Spinal cord (tissue), 10 donors: Measurements from ENCODE around the gene EXOC1. TPM values are rescaled to one million over a fixed set of nuclear protein-coding genes. Genes with fewer than 3 reads are reported as not detected.
A peak's percentile ranks its signal among the peaks of the same experiment; 100 is the strongest.

Experiments used
- DNase-seq, 6 donors: peaks; one replicate each; pipeline versions ENCODE4 v3.0.0 to v3.0.0-alpha.2; 2013 to 2015; ENCODE audit warnings: low spot score in 6 of 6, low read depth in 4 of 6
- H3K27ac ChIP-seq: one replicate; pipeline ENCODE4 v1.5.1; 2013; ENCODE audit warnings: low read depth, low read length, control low read depth
- H3K27me3 ChIP-seq: one replicate; pipeline ENCODE4 v1.6.1; 2013; ENCODE audit warnings: low read length; ENCODE audit not compliant: control insufficient read depth, insufficient read depth
- H3K36me3 ChIP-seq: one replicate; pipeline ENCODE4 v1.6.1; 2013; ENCODE audit warnings: low read length; ENCODE audit not compliant: control insufficient read depth, insufficient read depth
- H3K4me1 ChIP-seq: one replicate; pipeline ENCODE4 v1.6.1; 2013; ENCODE audit warnings: low read length; ENCODE audit not compliant: control insufficient read depth, insufficient read depth
- H3K4me3 ChIP-seq: one replicate; pipeline ENCODE4 v1.5.1; 2013; ENCODE audit warnings: low read depth, low read length, control low read depth
- H3K9me3 ChIP-seq: one replicate; pipeline ENCODE4 v1.6.1; 2013; ENCODE audit warnings: low read length; ENCODE audit not compliant: control insufficient read depth, insufficient read depth
- WGBS: methylation state at CpG from one replicate; pipeline ENCODE4 v1.1.5; 2013; ENCODE audit warnings: missing lambda C conversion rate; ENCODE audit not compliant: insufficient coverage; 5-methylcytosine and 5-hydroxymethylcytosine counted together
- polyA plus RNA-seq, 2 donors: library from polyadenylated mRNA; unstranded; fragments of 120-200 nt; gene quantifications; one replicate each; pipeline ENCODE4 v1.2.1, GENCODE V29; 2013; ENCODE audit not compliant: insufficient read length in 2 of 2
- total RNA-seq, 2 donors: library from RNA; depleted of rRNA in 1 of 2; stranded (reverse); fragments of 120-200 nt in 1 of 2; fragments of >200 nt in 1 of 2; gene quantifications; one replicate each; pipeline versions ENCODE4 v1.2.3 to v1.2.4, GENCODE V29; 2013 to 2014
- donor health status: healthy.

EXOC1 gene
- total and polyA plus RNA-seq, 4 donors = 50.9 to 74.4 (median 55.2) TPM

DNA sequence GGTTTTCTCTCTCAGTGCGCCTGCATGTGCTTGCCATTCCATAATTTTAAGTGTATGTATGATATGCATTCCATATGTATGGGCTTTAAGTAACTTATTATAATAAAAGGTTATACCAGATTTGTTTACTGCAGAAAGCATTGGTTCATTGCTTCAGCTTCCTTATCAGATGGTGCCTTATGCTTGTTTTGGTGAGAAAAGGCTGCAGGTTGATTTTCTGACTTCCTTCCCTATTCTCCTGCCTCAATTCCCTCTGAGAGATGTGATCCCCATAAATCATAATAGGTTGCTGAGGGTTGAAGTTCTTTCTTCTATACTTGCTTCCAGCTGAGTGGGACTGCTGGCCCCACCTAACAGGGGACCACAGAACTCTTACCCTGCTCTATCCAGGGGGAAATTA, 85.0 kb downstream of the EXOC1 start:
- DNase-seq = no peak
- no peaks in the 10 kb centered on the region for H3K9me3 ChIP-seq
- no peaks in the 10 kb centered on the region for H3K27me3 ChIP-seq
- no peaks in the 10 kb centered on the region for H3K4me1 ChIP-seq
- no peak overlapping the region for H3K27ac ChIP-seq
- no peaks in the 10 kb centered on the region for H3K36me3 ChIP-seq
- no peak overlapping the region for H3K4me3 ChIP-seq
- WGBS = no CpG with 5 or more reads among the region's 1 CpG

DNA sequence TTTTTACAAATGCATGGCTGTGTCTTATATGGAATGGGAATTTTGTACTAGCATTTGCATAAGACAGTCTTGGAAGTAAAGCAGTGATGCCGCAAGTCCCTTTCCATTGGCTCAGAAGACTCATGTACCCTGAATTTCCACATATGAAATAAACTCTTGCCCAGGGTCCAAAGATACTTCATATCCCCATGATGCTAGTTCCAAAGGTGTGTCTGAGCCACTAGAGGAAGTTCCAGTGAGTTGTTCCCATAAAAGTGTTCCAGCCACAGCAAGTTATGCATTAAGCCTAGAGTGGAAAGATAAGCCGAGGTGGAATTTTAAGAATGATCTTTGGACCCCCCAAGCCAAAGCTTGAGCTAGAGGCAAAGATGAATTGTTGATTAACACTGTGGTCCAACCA, 86.0 kb downstream of the EXOC1 start:
- Histone ChIP-seq H3K36me3 (no peaks in the 10 kb centered on the region), H3K4me1 (no peaks in the 10 kb centered on the region), H3K27me3 (no peaks in the 10 kb centered on the region), H3K9me3 (no peaks in the 10 kb centered on the region), H3K4me3 (no peak overlapping the region), H3K27ac (no peak overlapping the region)
- DNase-seq = no peak
- WGBS = 100% methylated on average over 1 of the region's 2 CpGs

DNA sequence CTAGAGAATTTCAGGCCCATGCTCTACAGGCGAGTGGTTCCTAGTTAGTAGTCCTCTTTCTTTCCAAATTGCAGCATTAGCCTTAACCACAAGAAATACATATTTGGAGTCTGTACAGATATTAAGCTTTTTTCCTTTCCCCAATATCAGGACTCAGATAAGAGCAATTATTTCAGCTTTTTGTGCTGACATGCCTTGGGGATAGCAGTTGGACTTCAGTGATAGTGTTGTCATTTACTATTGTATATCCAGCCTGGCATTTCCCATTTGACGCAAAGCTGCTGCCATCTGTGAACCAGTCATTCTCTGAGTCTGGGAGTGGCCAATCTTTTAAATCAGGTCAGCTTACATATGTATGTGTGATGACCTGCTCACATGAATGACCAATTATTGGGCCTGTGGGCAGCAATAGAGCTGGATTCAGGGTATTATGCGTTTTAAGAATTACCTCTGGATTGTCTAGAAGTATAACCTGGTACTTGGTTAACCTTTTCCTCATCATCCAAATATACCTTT, 88.5 kb downstream of the EXOC1 start:
- no peaks in the 10 kb centered on the region for H3K36me3 ChIP-seq
- no peak overlapping the region for H3K4me3 ChIP-seq
- H3K4me1 ChIP-seq = no peaks in the 10 kb centered on the region
- H3K27ac ChIP-seq = no peak overlapping the region
- H3K9me3 ChIP-seq = no peaks in the 10 kb centered on the region
- no CpG with 5 or more reads among the region's 3 CpGs for WGBS
- DNase-seq = no peak
- H3K27me3 ChIP-seq = no peaks in the 10 kb centered on the region

DNA sequence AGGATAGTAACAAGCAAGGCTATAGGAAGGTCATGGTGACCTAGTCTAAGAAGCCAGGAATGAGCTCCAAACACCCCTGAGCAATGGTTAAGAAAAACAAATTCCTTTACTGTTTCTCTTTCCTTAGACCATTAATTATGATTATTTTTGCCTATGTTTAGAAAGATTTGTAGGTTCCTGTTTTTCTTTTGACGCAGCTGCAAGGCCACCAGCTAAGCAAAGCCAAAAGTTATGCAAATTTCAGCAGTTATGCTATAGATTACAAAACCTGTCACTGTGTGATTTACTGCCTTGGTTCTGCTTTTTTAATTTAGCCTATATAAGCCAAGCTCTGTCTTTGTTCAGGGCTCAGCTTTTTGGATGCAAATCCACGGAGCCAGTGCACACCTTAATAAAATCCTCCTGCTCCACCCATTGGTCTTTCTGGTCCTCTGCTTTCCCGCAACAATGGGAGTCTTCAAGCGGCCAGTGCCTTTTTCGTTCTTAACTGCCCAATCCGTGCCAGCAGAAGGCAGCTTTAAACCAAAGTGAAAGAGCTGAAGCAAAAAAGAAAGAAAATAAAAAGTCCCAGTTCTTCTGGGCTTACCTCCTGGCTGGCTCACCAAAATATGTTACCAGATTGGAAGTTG, 93.9 kb downstream of the EXOC1 start:
- H3K27me3 ChIP-seq = no peaks in the 10 kb centered on the region
- H3K36me3 ChIP-seq = no peaks in the 10 kb centered on the region
- H3K27ac ChIP-seq = peak overlapping the region; percentile 37
- no peaks in the 10 kb centered on the region for H3K9me3 ChIP-seq
- H3K4me3 ChIP-seq = peak overlapping the region; percentile 0
- DNase-seq = peak in 2 of 6 donors; percentile 2 to 25
- no peaks in the 10 kb centered on the region for H3K4me1 ChIP-seq
- 5% methylated on average over 4 of the region's 6 CpGs for WGBS

DNA sequence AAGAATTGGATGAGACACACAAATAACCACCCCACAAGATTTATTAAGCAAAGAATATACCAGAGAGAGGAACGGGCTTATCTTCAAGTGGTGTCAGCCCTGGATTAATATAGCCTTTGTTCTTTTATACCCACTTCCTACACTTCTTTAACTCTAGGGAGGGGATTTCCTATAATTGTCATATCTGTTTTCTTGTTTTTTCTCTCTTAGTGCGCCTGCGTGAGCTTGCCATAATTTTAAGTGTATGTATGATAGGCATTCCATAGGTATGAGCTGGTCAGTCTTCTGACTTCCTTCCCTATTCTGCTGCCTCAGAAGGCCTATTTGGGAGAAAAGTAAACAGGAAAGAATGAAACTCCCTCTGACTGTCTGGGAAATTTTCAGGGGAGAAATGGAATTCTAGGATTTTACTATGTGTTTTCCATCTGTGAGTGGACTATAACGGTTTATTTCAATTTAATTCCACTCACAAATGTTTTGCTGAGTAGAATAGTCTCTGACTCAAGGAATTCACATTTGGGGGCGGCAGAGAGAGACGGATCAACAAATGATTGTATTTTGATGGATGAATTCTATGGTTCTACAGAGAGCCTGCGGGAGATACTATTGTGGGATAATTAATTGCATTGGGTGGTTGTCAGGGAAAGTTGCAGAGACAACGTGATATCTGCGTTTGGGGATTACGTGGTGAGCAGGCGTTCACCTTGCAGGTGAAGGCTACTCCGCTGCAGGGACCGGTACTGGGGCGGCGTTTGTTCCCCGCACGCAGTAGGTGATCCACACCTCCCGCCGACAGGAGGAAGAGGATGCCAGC, 94.7 kb downstream of the EXOC1 start:
- no peaks in the 10 kb centered on the region for H3K36me3 ChIP-seq
- H3K9me3 ChIP-seq = no peaks in the 10 kb centered on the region
- no peaks in the 10 kb centered on the region for H3K27me3 ChIP-seq
- H3K4me1 ChIP-seq = no peaks in the 10 kb centered on the region
- DNase-seq = peak in 3 of 6 donors; percentile 1 to 42 (median 11)
- peak overlapping the region; percentile 73 for H3K4me3 ChIP-seq
- under 1% methylated on average over 15 of the region's 19 CpGs for WGBS
- H3K27ac ChIP-seq = peak overlapping the region; percentile 94

DNA sequence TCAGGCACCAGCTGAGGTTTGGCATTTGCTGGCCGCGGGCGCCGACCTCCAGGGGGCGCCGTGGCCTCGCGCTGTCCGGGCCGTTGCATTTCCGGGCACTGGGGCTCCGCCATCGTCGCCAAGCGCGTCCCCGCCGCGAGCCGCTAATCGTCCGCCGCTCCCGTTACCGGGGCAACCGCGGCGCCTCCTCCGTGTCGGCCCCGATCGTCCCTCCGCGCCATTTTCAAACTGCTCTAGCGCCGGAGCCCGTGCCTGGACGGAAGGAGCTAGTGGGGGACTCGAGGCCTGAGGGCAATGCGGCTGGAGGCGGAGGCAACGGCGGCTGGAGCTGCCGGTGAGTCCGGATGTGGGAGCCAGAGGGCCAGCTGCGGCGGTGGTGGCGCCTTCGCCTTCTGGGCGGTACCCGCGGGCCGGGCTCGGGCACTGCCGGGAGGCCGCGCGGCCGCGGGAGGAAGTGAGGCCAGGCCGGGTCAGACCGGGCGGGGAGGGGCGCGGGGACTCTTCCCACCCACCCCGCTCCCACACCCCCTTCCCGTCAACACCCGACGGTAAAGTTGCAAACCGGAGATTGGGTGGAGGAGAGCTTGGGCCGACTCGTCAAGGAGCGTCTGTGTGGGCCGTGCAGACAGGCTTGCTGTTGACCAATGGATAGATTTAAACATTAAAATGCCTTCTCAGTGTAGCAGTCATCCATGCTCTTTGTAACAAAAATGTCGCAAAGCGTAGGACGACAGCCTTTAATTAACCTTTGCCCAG, 95.5 kb downstream of the EXOC1 start, which contains the start of gene CEP135:
TSS of gene CEP135 (plus strand) at position 220 of the 756 bp plus-strand sequence. CDS start 3,186 bp downstream, outside the sequence.
- Histone ChIP-seq H3K4me1 (no peaks in the 10 kb centered on the region), H3K27me3 (no peaks in the 10 kb centered on the region), H3K36me3 (no peaks in the 10 kb centered on the region), H3K4me3 (peak within 1 kb of the TSS; percentile 73), H3K27ac (peak within 1 kb of the TSS; percentile 94), H3K9me3 (no peaks in the 10 kb centered on the region)
- WGBS = 0% methylated on average over 65 of the region's 77 CpGs
- DNase-seq = peak; percentile 83 to 98 (median 90)

DNA sequence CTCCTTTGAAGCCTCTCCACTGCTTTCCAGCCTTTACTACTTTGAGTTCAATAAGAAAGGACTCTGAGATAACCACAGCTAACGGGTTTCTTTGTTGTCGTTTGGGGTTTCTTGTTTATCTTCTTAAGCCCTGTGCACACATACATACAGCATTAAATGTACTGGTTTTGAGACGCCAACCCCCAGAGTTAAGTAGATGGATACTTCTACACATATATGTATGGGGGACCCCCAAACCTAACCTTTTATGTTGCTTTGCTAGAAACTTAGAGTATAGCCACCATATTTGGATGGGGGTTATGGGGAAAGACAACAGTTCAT, 96.0 kb downstream of the EXOC1 start:
- no CpG with 5 or more reads among the region's 3 CpGs for WGBS
- no peaks in the 10 kb centered on the region for H3K27me3 ChIP-seq

DNA sequence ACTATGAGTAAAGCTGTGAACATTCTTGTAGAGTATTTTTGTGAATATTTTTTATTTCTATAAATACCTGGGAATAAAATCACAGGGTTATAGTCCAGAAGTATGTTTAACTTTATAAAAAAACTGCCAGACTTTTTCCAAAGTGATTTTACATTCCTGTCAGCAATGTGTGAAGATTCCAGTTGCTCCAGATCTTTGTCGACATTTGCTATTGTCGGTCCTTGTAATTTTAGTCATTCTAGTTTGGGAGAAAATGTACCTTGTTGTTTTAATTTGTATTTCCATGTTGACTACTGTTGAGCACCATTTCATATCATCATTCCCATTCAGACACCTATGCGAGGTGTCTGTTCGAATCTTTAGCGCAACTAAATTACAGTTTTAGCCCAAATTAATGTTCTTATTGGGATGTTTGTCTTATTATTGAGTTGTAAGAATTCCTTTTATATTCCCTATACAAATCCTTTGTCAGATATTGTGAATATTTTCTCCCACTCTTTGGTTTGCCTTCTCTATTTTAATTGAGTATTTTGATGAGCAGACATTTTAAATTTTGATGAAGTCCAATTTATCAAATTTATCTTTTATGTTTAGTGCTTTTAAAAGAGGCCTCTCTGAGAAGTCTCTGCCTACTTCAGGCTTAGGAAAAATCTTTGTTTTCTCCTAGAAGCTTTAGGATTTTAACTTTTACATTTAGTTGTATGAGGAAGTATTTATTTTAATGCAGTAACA, 97.9 kb downstream of the EXOC1 start:
- no peaks in the 10 kb centered on the region for H3K36me3 ChIP-seq
- no peaks in the 10 kb centered on the region for H3K4me1 ChIP-seq
- H3K27me3 ChIP-seq = no peaks in the 10 kb centered on the region
- H3K4me3 ChIP-seq = no peak overlapping the region
- DNase-seq = no peak
- no CpG with 5 or more reads among the region's 5 CpGs for WGBS
- H3K9me3 ChIP-seq = no peaks in the 10 kb centered on the region
- no peak overlapping the region for H3K27ac ChIP-seq

More for the DNA sequence above, 96.0 kb downstream of the EXOC1 start:
- H3K9me3 ChIP-seq = no peaks in the 10 kb centered on the region
- peak overlapping the region; percentile 73 for H3K4me3 ChIP-seq
- H3K36me3 ChIP-seq = no peaks in the 10 kb centered on the region
- no peak for DNase-seq
- no peaks in the 10 kb centered on the region for H3K4me1 ChIP-seq
- peak overlapping the region; percentile 94 for H3K27ac ChIP-seq
